Stimulated activated naive CD4-positive, alpha-beta T cell (primary cell): Measurements from ENCODE around the gene IL26.
"Not testable (repeated sequence)": the region's sequence is repeated elsewhere in the genome, so short reads cannot be mapped to it uniquely, and the experiment has no call there.

Experiments
- DNase-seq, 6 experiments: peaks; one replicate each; lab custom pipeline; 2025; lab: John Stamatoyannopoulos, UW

Gene IL26

GRCh38 chr12:68240079-68240478 lies 14.5 kb upstream of the IL26 start:
- no peak for DNase-seq

- DNase-seq: no peak
Measured at GRCh38 chr12:68239309-68239982, 13.8 kb upstream of the IL26 start.

- DNase-seq: no peak
Measured at GRCh38 chr12:68237619-68238018, 12.0 kb upstream of the IL26 start.

GRCh38 chr12:68237078-68237477 lies 11.5 kb upstream of the IL26 start:
- no peak for DNase-seq

GRCh38 chr12:68236421-68237059 lies 10.9 kb upstream of the IL26 start:
- peak; percentile 10 to 69 (median 42) for DNase-seq

- no peak for DNase-seq
Measured at GRCh38 chr12:68235576-68235975, 10.0 kb upstream of the IL26 start.

- DNase-seq: no peak
Measured at GRCh38 chr12:68234140-68234539, 8.5 kb upstream of the IL26 start.

- DNase-seq: no peak
Measured at GRCh38 chr12:68233498-68233897, 7.9 kb upstream of the IL26 start.

- DNase-seq: no peak
Measured at GRCh38 chr12:68231691-68232090, 6.1 kb upstream of the IL26 start.

GRCh38 chr12:68231229-68231628 lies 5.6 kb upstream of the IL26 start:
- DNase-seq: no peak

- DNase-seq: no peak
Measured at GRCh38 chr12:68229956-68230355, 4.3 kb upstream of the IL26 start.

- no peak for DNase-seq
Measured at GRCh38 chr12:68227356-68227755, 1.7 kb upstream of the IL26 start.

- no peak for DNase-seq
Measured at GRCh38 chr12:68224613-68225285, 861 bp downstream of the IL26 start.

- peak; percentile 39 to 73 (median 54) for DNase-seq
Measured at GRCh38 chr12:68223067-68223747, 2.4 kb downstream of the IL26 start.

GRCh38 chr12:68222326-68222725 lies 3.3 kb downstream of the IL26 start:
- DNase-seq: no peak

GRCh38 chr12:68221497-68221896 lies 4.1 kb downstream of the IL26 start:
- DNase-seq: no peak

- DNase-seq: no peak
Measured at GRCh38 chr12:68210875-68211274, 14.7 kb downstream of the IL26 start.

GRCh38 chr12:68209048-68209728 lies 16.4 kb downstream of the IL26 start:
- DNase-seq: not testable (repeated sequence)

- no peak for DNase-seq
Measured at GRCh38 chr12:68207276-68207675, 18.3 kb downstream of the IL26 start.

- DNase-seq: no peak
Measured at GRCh38 chr12:68206446-68206845, 19.2 kb downstream of the IL26 start.

- no peak for DNase-seq
Measured at GRCh38 chr12:68203460-68203875, 22.1 kb downstream of the IL26 start.

- no peak for DNase-seq
Measured at GRCh38 chr12:68200854-68201253, 24.8 kb downstream of the IL26 start.
